RWPE2 (cell line): ENCODE results near the gene OR2M5.

Experiments used
- ATAC-seq: fragments of 200-7000 bp; cut with Tn5 transposase; 3 replicates; pipeline ENCODE4 v1.9.1; 2021; ENCODE audit warnings: low read depth
- DNase-seq: peaks from one replicate; pipeline ENCODE4 v3.0.0-alpha.2; 2020; ENCODE audit warnings: low spot score
- H3K27ac ChIP-seq: fragments of 450-650 bp; 2 replicates; pipeline ENCODE4 v1.5.1; 2017; ENCODE audit warnings: mild to moderate bottlenecking; ENCODE audit not compliant: poor library complexity, severe bottlenecking
- H3K27me3 ChIP-seq: fragments of 250-450 bp; sonication (Bioruptor Pico); 2 replicates; pipeline ENCODE4 v1.5.1; 2021; ENCODE audit warnings: mild to moderate bottlenecking, moderate library complexity; ENCODE audit not compliant: insufficient read depth, poor library complexity, severe bottlenecking
- H3K36me3 ChIP-seq: fragments of 250-450 bp; sonication (Bioruptor Pico); 2 replicates; pipeline ENCODE4 v1.5.1; 2020; ENCODE audit warnings: low read depth, mild to moderate bottlenecking, moderate library complexity
- H3K4me1 ChIP-seq: fragments of 250-450 bp; sonication (Bioruptor Pico); 2 replicates; pipeline ENCODE4 v1.5.1; 2021; ENCODE audit warnings: mild to moderate bottlenecking, moderate library complexity; ENCODE audit not compliant: insufficient read depth, poor library complexity, severe bottlenecking
- H3K4me3 ChIP-seq: fragments of 250-450 bp; sonication (Bioruptor Pico); 2 replicates; pipeline ENCODE4 v1.5.1; 2021; ENCODE audit warnings: mild to moderate bottlenecking, moderate library complexity; ENCODE audit not compliant: severe bottlenecking
- H3K9me3 ChIP-seq: fragments of 250-450 bp; sonication (Bioruptor Pico); 2 replicates; pipeline ENCODE4 v1.5.1; 2021; ENCODE audit warnings: mild to moderate bottlenecking, moderate library complexity; ENCODE audit not compliant: severe bottlenecking
- TF ChIP-seq, protein P1 (sequence below): fragments of 450-650 bp; IDR thresholded peaks from one replicate; pipeline ENCODE4 v1.5.1; 2017; ENCODE audit warnings: mild to moderate bottlenecking, moderate library complexity; ENCODE audit not compliant: poor library complexity, severe bottlenecking

The OR2M5 gene

DNA sequence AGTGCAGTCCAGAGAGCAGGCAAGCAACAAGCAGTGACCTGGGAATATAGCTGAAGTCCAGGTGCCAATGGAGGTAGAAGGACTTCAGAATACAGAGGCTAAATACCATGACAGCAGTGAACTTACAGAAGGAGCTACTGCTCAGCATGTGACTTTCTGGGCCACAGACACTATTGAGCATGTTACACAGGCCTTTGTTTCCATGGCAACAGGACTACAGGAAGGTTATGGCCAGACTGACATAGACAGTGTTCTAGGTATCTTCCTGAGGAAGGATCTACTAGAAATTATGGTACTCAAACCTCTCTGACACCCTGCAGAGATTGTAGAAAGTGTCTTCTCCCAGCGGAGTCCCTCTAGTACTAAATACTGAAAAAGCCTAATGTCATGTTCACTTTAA is 11.0 kb downstream of the OR2M5 start:
- TF ChIP-seq, protein P1, sequence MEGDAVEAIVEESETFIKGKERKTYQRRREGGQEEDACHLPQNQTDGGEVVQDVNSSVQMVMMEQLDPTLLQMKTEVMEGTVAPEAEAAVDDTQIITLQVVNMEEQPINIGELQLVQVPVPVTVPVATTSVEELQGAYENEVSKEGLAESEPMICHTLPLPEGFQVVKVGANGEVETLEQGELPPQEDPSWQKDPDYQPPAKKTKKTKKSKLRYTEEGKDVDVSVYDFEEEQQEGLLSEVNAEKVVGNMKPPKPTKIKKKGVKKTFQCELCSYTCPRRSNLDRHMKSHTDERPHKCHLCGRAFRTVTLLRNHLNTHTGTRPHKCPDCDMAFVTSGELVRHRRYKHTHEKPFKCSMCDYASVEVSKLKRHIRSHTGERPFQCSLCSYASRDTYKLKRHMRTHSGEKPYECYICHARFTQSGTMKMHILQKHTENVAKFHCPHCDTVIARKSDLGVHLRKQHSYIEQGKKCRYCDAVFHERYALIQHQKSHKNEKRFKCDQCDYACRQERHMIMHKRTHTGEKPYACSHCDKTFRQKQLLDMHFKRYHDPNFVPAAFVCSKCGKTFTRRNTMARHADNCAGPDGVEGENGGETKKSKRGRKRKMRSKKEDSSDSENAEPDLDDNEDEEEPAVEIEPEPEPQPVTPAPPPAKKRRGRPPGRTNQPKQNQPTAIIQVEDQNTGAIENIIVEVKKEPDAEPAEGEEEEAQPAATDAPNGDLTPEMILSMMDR, result no peak
- Histone ChIP-seq H3K4me1 (no peaks in the 10 kb centered on the region), H3K36me3 (no peaks in the 10 kb centered on the region), H3K27me3 (no peaks in the 10 kb centered on the region), H3K27ac (no peak overlapping the region), H3K9me3 (no peaks in the 10 kb centered on the region), H3K4me3 (no peak overlapping the region)
- no peak for ATAC-seq
- no peak for DNase-seq

DNA sequence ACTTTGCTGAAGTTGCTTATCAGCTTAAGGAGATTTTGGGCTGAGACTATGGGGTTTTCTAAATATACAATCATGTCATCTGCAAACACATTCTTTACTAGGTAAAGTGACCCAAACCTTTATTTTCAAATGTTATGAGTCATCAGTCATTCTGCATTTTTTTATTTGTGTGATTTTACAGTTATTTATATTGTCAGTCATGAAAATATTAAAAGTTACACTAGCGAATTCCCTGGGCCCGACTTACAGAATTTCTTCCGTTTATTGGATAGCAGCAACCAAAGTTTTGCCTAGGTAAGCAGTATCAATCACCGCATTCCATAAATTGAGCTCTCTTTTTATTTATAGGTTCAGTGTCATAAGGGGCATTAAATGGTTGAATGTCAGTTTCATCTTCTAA is 13.8 kb downstream of the OR2M5 start:
- TF ChIP-seq, protein P1, result no peak
- H3K4me3 ChIP-seq, result no peak overlapping the region
- DNase-seq (no peak), ATAC-seq (no peak)
- no peaks in the 10 kb centered on the region for H3K27me3 ChIP-seq
- no peaks in the 10 kb centered on the region for H3K36me3 ChIP-seq
- no peaks in the 10 kb centered on the region for H3K4me1 ChIP-seq
- H3K9me3 ChIP-seq, result no peaks in the 10 kb centered on the region
- no peak overlapping the region for H3K27ac ChIP-seq

DNA sequence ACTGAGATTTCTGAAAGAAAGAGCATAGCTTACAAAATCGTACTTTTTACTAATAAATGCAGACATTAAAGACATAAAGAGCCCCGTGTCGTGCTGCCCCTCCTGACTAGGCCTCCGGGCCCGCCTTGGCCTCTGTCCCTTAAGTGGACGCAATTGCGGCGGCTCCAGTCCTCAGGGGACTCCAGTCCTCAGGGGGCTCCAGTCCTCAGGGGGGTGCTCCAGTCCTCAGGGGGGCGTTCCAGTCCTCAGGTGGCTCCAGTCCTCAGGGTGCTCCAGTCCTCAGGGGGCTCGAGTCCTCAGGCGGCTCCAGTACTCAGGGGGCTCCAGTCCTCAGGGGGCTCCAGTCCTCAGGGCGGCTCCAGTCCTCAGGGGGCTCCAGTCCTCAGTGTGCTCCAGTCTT is 19.1 kb downstream of the OR2M5 start:
- no peak overlapping the region for H3K27ac ChIP-seq
- no peaks in the 10 kb centered on the region for H3K9me3 ChIP-seq
- ATAC-seq (no peak), DNase-seq (no peak)
- no peaks in the 10 kb centered on the region for H3K27me3 ChIP-seq
- no peak overlapping the region for H3K4me3 ChIP-seq
- TF ChIP-seq, protein P1, result no peak
- no peaks in the 10 kb centered on the region for H3K36me3 ChIP-seq
- H3K4me1 ChIP-seq, result no peaks in the 10 kb centered on the region

DNA sequence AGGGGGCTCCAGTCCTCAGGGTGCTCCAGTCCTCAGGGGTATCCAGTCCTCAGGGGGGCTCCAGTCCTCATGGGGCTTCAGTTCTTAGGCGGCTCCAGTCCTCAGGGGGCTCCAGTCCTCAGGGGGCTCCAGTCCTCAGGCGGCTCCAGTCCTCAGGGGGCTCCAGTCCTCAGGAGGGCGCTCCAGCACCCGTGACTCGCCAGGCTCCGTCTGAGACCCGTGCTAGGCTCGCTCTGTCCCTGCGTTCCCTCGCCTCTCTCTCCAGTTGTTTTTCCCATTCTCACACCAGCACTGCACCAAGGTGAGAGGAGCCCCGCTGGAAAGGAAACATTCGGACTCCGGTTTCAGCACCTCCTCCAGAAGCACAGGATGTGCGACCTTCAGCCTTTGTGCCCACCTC is 20.2 kb downstream of the OR2M5 start:
- ATAC-seq (no peak), DNase-seq (no peak)

DNA sequence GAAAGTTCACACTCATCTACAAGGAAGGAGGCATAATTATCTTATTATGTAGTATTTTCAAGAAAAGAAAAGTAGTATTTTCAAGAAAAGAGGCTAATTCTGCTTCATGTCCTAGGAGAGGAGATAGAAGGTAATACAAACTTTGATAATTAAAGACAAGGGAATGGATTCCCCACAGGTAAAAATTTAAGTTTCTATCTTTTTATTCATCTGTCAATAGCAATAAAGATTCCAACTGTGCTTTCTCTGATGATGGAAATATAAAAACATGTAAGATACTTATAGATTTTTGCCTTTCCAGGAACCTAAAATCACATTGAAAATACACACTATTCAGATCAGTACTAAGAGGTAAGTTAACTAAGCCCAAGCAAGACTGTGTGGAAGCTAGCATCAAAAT is 29.6 kb downstream of the OR2M5 start, which contains the start of gene OR2M2:
Gene OR2M2, plus strand, starts transcription at position 301 of the 400 bp plus-strand sequence. CDS start 5,165 bp downstream, outside the sequence.
- TF ChIP-seq, protein P1, result no peak
- Histone ChIP-seq H3K27ac (no peak within 1 kb of the TSS), H3K9me3 (no peaks in the 10 kb centered on the region), H3K4me1 (no peaks in the 10 kb centered on the region), H3K36me3 (no peaks in the 10 kb centered on the region), H3K4me3 (no peak within 1 kb of the TSS), H3K27me3 (no peaks in the 10 kb centered on the region)
- ATAC-seq (no peak), DNase-seq (no peak)

More for the DNA sequence above, 20.2 kb downstream of the OR2M5 start:
- Histone ChIP-seq H3K27me3 (no peaks in the 10 kb centered on the region), H3K36me3 (no peaks in the 10 kb centered on the region), H3K4me3 (no peak overlapping the region), H3K9me3 (no peaks in the 10 kb centered on the region), H3K4me1 (no peaks in the 10 kb centered on the region), H3K27ac (no peak overlapping the region)
- TF ChIP-seq, protein P1, result no peak
